Esophagus squamous epithelium (tissue), 4 donors: ENCODE results near the gene RAP2B.

ENCODE experiments used
- CTCF ChIP-seq, 6 experiments: fragments of 450-650 bp in 4 of 6; fragments of 200-600 bp in 2 of 6; sonication (generic) in 2 of 6; IDR thresholded peaks; one replicate each; pipeline ENCODE4 v1.5.1; 2016 to 2019; ENCODE audit warnings: antibody characterized with exemption in 6 of 6, mild to moderate bottlenecking in 4 of 6, moderate library complexity in 4 of 6
- POLR2A ChIP-seq, 4 donors: fragments of 450-650 bp; IDR thresholded peaks; one replicate each; pipeline ENCODE4 v1.6.1; 2017; ENCODE audit warnings: antibody characterized with exemption in 4 of 4, mild to moderate bottlenecking in 4 of 4, moderate library complexity in 3 of 4

DNA sequence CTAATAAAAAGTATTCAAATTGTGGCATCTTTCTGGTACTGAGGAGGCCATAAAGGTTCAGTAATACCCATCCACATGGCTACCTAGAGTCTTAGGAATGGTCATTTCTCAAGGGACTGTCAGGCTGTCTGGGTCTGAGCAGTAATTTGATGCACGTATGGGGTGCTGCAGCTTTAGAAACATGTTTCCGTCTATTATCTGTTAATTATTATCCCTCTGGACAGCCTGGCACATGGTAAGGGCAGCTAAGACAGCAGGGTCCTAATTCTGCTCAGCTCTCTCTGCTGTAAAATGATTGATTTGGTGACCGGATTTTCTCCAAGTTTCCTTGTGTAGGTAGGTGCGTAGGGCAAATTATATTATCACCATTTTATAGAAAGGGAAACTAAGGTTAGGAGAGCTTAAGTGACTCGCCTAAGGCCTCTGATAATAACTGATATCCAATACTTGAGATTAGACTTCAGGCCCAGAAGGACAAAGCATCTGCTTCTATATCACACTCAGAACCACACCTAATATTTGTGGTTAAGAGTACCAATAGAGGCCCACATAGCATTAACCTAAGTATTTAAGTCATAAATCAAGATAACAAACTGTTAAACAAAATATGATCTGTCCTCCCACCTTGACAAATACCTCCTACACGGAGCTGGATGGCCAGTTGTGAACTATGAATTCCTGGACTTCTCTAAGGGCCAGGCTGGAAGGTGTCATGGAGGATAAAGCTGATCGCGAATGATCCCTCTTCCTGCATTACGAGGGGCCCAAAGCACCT is 2.9 kb upstream of the RAP2B start:
- TF ChIP-seq POLR2A (IDR thresholded peaks at IDR 0.05) (no peak), CTCF (IDR thresholded peaks at IDR 0.05) (no peak)
